Mucosa of descending colon (tissue), 3 donors: ENCODE data around the gene SORCS2. TPM values are rescaled to one million over a fixed set of nuclear protein-coding genes. Genes with fewer than 3 reads are reported as not detected.

Source experiments
- ATAC-seq: fragments of 200-7000 bp; cut with Tn5 transposase; one replicate; pipeline ENCODE4 v1.9.1; 2020; ENCODE audit warnings: mild to moderate bottlenecking, moderate library complexity
- DNase-seq, 3 donors: peaks; one replicate each; pipeline ENCODE4 v3.0.0-alpha.2; 2020
- H3K36me3 ChIP-seq: fragments of 200-600 bp; one replicate; pipeline ENCODE4 v1.8.0; 2021; ENCODE audit warnings: low read depth, mild to moderate bottlenecking
- H3K4me1 ChIP-seq: fragments of 200-600 bp; one replicate; pipeline ENCODE4 v1.8.0; 2021; ENCODE audit warnings: low read depth, mild to moderate bottlenecking
- H3K4me3 ChIP-seq: fragments of 200-600 bp; one replicate; pipeline ENCODE4 v1.8.0; 2021; ENCODE audit warnings: mild to moderate bottlenecking
- H3K9me3 ChIP-seq: fragments of 200-600 bp; one replicate; pipeline ENCODE4 v1.8.0; 2021; ENCODE audit warnings: mild to moderate bottlenecking
- intact Hi-C, 2 donors: fragments of 100-400 bp; cut with DNase I in 1 of 2; cut with micrococcal nuclease in 1 of 2; formaldehyde crosslinking; loops; one replicate each; pipeline versions ENCODE4 v1.11.0 to v1.11.1; 2022; cut with DNase I, micrococcal nuclease
- total RNA-seq, 3 donors: library from RNA; stranded (reverse); fragmentation: NEBNext Ultra II Directional in 2 of 3; extraction: Animal tissue kit (Norgen Biotek cat#: 25700) in 2 of 3; gene quantifications; one replicate each; pipeline versions ENCODE4 v1.2.1 to v1.2.4, GENCODE V29; 2021 to 2023
- TF ChIP-seq, protein P1 (sequence below): fragments of 200-600 bp; IDR thresholded peaks from one replicate; pipeline ENCODE4 v1.8.0; 2022; ENCODE audit warnings: antibody characterized with exemption, mild to moderate bottlenecking
- donor health status: DM: no; HTN: no; CAD: no; lungs with moderate emphysema.
- donor health status: DM: no; HTN: no; CAD: no.
- donor health status: DM: no; HTN: yes; CAD: no.

SORCS2 gene
- total RNA-seq, 3 donors from 2014 or later, result 0.20 to 3.1 (median 1.5) TPM

DNA sequence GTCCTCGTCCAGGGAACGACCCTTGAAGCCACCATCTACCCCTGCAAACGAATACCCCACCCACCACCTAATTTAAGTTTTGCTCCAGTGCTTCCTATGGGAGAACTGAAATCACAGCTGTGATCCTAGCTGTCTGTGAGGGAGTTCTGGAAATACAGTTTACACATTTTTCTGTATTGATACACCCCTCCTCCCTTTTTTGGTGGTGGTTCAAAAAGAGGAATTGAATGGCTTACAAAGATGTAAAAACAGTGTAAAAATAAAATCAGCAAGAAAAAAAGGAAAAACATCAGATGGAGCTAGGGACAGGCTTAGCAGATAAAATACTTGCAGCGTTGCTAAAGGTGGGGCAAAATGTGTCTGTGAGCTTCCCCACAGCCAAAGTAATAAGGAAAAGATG lies 86.6 kb downstream of the SORCS2 start:
- ATAC-seq, result no peak
- Histone ChIP-seq H3K9me3 (no peaks in the 10 kb centered on the region), H3K4me1 (no peaks in the 10 kb centered on the region), H3K4me3 (no peak overlapping the region), H3K36me3 (no peaks in the 10 kb centered on the region)
- TF ChIP-seq, protein P1, sequence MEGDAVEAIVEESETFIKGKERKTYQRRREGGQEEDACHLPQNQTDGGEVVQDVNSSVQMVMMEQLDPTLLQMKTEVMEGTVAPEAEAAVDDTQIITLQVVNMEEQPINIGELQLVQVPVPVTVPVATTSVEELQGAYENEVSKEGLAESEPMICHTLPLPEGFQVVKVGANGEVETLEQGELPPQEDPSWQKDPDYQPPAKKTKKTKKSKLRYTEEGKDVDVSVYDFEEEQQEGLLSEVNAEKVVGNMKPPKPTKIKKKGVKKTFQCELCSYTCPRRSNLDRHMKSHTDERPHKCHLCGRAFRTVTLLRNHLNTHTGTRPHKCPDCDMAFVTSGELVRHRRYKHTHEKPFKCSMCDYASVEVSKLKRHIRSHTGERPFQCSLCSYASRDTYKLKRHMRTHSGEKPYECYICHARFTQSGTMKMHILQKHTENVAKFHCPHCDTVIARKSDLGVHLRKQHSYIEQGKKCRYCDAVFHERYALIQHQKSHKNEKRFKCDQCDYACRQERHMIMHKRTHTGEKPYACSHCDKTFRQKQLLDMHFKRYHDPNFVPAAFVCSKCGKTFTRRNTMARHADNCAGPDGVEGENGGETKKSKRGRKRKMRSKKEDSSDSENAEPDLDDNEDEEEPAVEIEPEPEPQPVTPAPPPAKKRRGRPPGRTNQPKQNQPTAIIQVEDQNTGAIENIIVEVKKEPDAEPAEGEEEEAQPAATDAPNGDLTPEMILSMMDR, result no peak
- intact Hi-C loops, result no loop called here
- no peak for DNase-seq

DNA sequence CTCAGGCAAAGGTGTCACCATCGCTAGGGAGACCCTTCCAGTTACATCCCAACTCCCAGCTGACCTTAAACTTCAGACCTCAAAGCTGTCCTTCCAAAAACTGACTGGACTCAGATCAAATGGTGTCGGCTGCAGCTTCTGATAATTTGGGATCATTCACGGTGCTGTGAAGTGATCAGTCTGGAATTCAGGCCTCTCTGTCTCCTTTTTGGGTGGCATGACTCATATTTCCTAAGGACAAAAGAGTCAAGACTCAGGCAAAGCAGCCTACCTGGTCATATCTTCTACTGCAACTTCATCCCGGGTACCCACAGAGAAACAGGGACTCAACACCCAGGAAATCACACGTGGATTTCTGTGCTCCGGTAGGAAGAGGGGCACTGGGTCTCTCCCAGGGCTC lies 87.6 kb downstream of the SORCS2 start:
- no peak overlapping the region for H3K4me3 ChIP-seq
- DNase-seq (no peak), ATAC-seq (no peak)
- TF ChIP-seq, protein P1, result no peak
- no peaks in the 10 kb centered on the region for H3K4me1 ChIP-seq
- no peaks in the 10 kb centered on the region for H3K36me3 ChIP-seq
- intact Hi-C loops, result no loop called here
- no peaks in the 10 kb centered on the region for H3K9me3 ChIP-seq

DNA sequence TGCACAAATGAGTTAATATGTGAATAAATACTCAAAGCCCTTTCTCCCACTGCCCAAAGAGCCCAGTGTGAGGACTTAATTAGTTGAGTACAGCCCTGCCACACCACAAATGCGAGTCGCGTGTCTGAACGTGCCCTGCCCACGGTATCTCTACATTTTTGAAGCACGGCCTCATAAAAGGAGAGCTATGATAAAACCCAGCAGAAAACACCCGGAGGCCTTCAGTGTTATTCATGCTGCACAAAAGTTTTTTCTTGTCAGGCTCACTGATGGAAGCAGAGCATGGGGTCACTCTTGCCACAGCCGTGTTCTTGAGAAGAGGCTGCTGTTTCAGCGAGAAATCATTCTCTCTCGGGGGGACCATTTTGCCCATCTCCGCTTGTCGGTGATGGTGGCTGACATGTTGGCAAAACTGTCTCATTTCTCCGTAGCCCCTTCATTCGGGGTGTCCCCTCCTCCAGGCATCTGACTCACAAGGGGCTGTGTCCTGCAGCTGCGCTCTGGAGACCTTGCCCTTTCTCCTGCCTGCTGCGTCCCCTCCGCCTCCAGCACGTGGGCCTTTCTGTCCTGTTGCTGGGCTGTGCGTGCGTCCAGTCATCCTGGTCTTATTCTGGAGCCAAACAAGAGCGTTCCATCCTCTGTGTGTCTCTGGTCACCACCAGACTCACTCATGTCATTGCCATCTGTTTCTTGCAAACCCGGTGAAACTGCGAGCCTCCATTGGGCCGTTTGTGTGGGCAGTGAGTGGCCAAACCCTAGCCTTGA lies 88.8 kb downstream of the SORCS2 start:
- H3K4me1 ChIP-seq, result no peaks in the 10 kb centered on the region
- TF ChIP-seq, protein P1, result no peak
- no peak overlapping the region for H3K4me3 ChIP-seq
- DNase-seq (no peak), ATAC-seq (no peak)
- no peaks in the 10 kb centered on the region for H3K36me3 ChIP-seq
- no peaks in the 10 kb centered on the region for H3K9me3 ChIP-seq
- intact Hi-C loops, result no loop called here

DNA sequence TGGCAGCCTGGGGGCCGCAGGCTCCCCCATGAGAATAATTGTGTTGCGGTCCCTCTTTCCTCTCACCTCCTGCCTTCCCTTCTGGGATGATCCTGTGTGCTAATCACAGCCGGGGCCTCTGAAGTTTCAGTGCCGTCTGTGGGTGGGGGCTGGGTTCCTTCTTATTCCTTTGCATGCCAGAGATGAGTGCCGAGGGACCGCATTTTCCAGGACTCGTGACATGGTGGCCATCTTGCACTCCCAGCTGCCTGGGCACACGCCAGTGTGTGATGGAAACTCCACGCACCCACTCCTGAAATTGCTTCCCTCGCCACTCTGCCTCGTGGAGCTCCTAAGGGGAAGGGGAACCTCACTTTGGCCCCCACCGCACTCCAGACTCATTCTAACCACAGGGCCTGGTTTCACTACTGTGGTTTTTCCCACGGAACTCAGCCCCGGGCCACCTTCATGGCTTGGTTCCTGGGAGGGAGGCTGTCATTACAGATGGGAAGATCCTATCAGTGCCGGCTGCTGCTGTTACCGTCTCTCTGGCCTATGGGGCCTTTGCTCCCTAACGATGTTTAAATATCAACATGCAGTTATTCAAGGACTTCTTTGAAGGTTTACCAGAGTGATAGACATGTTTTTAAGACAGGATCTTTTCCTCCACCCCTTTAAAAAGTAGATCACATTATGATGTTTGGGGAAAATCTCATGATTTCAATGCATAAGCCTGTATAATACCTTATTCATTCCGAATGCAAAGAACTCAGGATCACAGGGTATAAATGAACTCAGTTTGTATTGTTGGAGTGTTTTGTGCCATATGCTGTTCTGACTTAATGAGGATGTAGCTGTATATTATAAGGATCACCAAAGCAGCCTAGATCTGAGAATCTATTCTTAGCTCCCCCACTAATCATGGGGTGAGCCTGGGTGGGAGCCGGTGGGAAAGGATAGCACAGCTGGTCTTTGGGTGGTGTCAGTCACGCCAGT lies 89.6 kb downstream of the SORCS2 start:
- intact Hi-C loops, result no loop called here
- no peaks in the 10 kb centered on the region for H3K4me1 ChIP-seq
- no peaks in the 10 kb centered on the region for H3K36me3 ChIP-seq
- H3K4me3 ChIP-seq, result no peak overlapping the region
- no peaks in the 10 kb centered on the region for H3K9me3 ChIP-seq
- DNase-seq (no peak), ATAC-seq (no peak)
- TF ChIP-seq, protein P1, result no peak

GRCh38 chr4:7282786-7283440 lies 90.6 kb downstream of the SORCS2 start:
- intact Hi-C loops, result no loop called here
- H3K4me3 ChIP-seq, result no peak overlapping the region
- H3K9me3 ChIP-seq, result no peaks in the 10 kb centered on the region
- H3K36me3 ChIP-seq, result no peaks in the 10 kb centered on the region
- ATAC-seq (no peak), DNase-seq (no peak)
- TF ChIP-seq, protein P1, result no peak
- no peaks in the 10 kb centered on the region for H3K4me1 ChIP-seq
